GM19043 (cell line): Measurements from ENCODE around the gene UBAC2.
A peak's percentile ranks its signal among the peaks of the same experiment; 100 is the strongest.

Source experiments
- ATAC-seq: cut with Tn5 transposase; IDR thresholded peaks from one replicate; pipeline ENCODE4 v1.9.1; 2021; ENCODE audit warnings: low read depth; ENCODE audit not compliant: unreplicated experiment

Gene UBAC2, protein sequence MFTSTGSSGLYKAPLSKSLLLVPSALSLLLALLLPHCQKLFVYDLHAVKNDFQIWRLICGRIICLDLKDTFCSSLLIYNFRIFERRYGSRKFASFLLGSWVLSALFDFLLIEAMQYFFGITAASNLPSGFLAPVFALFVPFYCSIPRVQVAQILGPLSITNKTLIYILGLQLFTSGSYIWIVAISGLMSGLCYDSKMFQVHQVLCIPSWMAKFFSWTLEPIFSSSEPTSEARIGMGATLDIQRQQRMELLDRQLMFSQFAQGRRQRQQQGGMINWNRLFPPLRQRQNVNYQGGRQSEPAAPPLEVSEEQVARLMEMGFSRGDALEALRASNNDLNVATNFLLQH

DNA sequence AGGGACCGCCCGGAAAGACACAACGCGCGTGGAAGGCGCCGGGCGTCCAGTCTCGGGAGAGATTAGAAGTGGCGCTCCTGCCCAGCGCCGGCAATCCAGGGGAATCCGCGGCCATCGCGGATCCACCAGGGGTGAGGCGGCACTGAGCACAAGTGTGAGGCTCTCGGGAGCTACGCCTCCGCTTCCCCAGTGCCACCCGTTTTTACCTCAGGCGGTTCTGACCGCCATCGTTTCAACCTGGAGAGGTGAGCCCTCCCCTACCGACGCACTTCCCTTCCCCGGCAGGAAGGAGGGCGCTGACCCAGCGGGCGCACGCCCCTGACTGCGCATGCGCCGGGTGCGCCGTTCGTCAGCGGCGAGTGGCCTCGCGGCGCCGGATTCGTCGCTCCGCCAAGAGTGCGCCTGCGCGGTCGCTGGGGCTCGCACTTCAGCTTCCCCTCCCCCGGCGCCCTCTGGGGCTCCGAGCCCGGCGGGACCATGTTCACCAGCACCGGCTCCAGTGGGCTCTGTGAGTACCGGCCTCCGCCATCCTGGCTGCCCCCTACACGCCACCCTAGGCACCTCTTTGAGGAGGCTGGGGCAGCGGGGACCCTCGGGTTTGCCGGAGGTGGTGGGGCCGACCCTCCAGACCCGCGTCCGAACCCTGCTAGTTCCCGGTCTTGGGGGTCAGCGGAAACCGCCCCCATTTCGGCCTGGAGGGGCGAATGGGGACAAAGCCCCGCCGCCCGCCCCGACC is at the start of gene UBAC2:
UBAC2 (plus strand) TSS at position 423 of the 736 bp plus-strand sequence; CDS start at position 478, 55 bp downstream.
- ATAC-seq, result peak; percentile 58

DNA sequence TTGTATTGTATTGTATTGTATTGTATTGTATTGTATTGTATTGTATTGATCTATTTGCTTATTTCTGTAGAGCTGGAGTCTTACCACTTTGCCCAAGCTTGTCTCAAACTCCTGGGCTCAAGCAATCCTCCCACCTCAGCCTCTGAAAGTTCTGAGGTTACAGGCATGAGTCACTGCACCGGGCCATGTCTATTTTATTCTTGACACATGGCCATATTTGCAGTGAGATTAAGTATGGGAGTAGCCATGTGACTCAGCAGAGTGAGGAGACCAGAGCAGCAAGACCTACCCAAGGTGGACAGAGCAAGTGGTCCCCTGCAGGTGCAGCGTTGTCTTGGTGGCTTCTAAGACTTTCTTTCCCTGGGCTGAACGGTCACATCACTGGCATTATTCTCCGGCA is 49.1 kb upstream of the UBAC2 start:
- peak; percentile 82 for ATAC-seq

DNA sequence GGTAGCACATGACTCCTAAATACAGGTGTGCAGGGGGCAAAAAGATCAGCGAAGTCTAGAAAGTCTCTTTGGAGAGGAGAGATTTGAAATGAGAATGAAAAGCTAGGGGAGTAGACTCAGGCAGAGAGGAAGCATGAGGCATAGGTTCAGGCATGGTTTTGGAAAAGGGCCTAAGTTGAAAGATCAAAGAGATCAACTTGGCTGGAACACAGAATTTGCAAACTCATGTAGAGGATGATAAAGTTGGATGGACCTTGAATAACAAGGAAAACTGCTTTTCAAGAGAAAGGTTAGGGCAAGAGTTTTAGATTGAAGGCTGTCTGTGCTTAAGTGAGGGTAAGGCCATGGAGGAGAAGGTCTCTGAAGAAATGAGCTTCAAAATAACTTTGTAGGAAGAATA is 47.4 kb upstream of the UBAC2 start:
- ATAC-seq, result no peak

DNA sequence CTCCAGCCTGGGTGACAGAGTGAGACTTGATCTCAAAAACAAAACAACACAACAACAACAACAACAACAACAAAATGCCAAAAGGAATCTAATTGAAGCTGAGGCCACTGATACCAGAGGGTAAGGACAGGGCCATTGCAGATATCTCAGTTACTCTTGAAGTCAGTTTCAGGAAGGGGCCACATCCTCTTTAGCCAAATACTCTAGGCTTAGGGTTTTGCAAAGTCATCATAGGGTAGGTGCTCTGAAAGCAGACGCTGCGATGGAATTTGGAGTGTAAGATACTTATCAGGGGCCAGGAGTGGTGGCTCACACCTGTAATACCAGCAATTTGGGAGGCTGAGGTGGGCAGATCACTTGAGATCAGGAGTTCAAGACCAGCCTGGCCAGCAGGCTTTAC is 46.6 kb upstream of the UBAC2 start:
- ATAC-seq, result no peak

DNA sequence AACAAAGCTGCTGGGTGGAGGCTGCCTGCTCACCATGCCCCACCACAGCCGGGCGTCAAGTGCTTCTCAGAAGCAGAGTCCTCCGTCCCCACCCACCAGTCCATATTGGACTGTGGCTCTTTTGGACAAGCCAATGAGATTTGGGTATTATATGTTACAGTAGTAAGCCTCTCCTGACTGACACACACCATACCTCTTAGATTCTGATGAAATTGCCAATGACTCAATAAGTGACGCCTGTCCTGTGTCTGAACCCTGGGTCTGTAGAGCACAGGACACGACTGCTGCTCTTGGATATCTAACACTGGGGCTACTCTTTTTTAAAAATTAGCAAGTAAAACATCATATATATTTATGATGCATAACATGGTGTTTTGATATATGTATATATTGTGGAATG is 44.8 kb upstream of the UBAC2 start:
- ATAC-seq, result no peak

DNA sequence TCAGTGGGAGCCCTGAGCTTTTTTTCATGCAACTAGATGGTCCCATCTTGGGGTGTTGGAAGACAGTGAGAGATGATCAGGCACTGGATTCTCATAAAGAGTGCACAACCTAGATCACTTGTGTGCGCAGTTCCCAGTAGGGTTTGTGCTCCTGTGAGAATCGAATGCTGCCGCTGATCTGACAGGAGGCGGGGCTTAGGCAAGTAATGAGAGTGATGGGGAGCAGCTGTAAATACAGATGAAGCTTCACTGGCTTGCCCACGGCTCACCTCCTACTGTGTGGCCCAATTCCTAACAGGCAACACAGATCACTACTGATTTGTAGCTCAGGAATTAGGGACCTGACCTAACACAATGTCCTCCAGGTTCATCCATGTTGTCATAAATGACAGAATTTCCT is 43.6 kb upstream of the UBAC2 start:
- ATAC-seq, result no peak

DNA sequence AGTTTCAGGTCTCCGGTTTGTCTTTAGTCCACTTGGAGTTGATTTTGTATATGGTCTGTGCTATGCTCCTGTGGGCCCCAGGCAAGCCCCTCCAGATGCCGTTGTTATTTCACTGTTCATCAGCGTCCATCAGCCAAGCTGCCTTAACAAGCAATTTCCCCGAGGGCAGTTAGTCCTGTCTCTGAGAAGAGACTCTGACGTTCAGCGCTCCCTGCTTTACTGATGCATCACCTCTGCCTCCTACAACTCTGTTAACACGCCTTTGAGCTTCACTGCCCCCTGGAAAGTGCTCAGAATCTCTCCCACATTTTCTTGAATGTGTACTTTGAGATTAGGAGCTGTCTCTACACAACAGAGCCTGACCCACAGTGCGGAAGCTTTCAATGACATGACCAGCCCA is 41.8 kb upstream of the UBAC2 start:
- no peak for ATAC-seq

DNA sequence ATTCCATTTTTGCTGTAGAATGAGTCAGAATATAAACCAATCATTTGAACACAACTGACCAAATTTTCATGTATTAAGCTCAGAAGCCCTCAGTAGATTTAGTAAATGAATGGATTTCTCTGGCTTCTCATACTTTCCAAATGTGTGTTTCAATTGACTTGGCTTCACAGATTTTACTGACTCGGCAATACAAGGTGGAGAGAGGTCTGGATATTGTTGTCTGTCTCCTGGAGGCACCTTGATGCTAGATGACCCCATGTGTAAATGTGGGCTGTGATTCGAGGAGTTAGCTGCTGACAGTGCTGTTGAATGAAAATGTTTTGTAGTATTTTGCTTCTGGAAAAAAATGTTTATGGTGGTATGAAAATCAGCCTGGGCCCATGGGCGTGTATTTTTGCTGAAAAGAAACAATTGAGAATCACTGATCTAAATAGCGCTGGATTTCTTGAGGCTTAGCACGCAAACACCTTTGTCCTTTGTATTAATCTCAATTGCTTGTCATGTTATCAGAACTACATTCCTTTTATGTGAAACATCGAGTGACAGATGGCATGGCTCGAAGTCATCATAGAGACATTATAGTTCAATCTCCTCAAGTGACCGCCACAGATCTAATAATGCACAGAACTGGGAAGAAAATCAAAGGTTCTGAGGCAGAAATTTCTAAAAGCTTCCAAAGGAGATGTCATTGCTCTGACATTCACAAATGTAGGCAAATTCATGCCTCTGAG is 41.2 kb upstream of the UBAC2 start:
- ATAC-seq, result no peak

DNA sequence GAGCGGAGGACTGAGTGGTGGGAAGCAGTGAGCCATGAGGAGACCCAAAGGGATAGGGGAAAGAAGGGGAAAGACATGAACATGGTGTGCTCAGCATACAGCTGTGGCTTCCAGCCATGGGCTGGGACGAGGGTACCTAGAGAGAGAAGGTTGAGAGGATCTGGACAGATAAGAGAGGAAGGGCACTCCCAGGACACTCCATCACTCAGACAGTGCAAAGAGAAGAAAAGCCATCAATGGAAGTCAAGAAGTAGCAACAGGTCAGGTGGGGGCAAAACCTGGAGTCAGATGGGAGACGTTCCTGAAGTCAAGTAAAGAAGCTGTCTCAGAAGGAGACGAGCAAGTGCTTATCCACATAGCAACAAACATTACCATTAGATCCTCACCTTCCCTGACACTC is 40.2 kb upstream of the UBAC2 start:
- no peak for ATAC-seq

DNA sequence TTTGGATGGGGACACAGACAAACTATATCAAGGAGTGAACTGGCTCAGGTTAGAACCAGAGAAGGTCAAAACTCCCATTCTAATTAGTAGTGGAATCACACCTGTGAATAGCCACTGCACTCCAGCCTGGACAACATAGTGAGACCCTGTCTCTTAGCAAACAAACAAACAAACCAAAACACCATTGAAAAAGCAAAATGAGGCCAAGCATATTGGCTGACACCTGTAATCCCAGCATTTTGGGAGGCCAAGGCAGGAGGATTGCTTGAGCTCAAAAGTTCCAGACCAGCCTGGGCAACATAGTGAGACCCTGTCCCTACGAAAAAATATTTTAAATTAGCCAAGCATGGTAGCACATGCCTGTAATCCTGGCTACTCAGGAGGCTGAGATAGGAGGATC is 39.1 kb upstream of the UBAC2 start:
- ATAC-seq, result no peak

DNA sequence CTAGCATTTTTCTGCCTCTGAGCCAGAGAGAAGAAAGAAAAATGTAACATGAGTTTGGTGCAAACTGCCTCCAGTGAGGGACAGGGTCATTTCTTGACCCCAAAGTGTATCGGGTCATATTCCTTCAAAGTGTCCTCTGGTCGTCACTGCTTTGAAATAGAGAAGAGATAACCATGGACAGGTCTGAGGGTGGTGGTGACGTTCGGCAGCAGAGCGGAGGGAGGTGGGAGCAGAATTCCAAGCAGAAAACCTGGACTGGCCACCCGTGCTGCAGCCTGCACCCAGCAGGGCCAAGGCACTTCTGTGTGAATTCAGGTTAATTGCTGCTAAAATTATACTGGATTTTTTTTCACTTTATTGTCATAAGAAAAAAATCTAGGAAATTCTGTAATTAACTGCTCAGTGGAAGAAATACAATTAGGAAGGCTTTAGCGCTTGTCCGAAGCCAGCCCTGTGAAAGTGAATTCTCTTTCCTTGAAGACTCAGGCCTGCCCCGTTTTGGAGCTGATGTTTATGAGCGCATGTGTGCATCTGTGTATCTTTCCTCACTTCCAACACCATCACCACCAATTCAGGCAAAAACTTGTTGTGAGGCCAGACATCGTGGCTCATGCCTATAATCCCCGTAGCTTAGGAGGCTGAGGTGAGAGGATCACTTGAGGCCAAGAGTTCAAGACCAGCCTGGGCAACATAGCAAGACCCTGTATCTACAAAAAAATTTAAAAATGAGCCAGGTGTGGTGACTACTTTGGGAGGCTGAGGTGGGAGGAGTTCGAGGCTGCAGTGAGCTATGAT is 37.9 kb upstream of the UBAC2 start:
- ATAC-seq, result no peak

DNA sequence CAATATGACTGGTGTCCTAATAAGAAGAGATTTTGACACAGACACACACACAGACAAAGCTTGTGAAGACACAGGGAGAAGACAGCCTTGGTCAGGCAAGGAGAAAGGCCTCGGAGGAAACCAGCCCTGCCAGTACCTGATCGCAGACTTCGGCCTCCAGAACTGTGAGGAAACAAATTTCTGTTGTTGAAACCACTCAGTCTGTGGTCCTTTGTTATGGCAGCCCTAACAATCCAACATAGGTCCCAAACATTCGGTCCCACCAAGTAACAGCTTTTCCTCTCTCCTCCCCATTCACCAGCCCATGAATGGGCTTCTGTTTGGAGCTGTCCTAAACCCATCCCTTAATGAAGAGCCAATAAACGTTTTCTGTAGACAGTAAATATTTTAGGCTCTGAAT is 36.4 kb upstream of the UBAC2 start:
- no peak for ATAC-seq

DNA sequence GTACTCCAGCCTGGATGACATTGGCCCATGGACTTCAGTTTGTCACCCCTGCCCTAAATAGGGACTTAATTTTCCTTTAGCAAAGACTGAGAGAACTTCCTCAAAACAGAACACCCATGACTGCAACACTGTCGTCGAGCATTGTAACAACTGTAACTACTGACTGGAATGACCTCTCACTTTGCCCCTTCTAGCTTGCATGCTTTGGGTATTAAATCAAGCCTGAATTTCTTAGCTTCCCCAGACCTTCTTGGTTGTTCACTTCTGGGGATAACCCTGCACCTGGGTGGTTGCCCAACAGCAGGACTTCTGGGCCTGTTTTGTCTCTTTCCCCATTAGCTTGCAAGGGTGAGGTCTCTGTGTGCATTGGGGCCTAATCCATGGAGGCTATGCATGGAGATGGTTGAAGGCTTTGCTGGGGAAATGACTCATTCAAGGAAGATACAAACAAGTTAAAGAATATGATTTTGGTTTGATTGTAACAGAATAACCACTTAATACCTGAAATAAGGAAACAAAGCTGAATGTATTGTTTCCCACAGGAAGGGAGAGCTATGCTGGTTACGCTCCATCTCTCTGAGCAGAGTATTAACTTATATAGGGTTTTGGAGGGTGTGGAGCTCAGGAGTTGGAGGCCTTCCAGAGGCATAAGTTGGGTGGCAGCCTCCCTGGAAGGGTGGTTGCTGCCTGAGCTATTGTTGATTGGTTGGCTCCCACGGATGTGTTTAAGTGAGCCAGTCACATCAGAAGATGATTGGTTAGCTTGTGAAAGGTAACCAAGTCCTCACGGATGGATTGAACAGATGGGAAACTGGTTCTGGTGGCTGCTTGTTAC is 34.7 kb upstream of the UBAC2 start:
- ATAC-seq, result no peak

DNA sequence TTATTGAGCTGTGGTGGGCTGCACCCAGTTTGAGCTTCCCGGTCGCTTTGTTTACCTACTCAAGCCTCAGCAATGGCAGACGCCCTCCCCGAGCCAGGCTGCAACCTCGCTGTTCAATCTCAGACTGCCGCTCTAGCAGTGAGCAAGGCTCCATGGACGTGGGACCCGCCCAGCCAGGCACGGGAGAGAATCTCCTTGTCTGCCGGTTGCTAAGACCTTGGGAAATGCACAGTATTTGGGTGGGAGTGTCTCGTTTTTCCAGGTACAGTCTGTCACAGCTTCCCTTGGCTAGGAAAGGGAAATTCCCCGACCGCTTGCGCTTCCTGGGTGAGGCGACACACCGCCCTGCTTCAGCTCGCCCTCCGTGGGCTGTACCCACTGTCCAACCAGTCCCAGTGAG is 27.7 kb upstream of the UBAC2 start:
- ATAC-seq, result no peak

DNA sequence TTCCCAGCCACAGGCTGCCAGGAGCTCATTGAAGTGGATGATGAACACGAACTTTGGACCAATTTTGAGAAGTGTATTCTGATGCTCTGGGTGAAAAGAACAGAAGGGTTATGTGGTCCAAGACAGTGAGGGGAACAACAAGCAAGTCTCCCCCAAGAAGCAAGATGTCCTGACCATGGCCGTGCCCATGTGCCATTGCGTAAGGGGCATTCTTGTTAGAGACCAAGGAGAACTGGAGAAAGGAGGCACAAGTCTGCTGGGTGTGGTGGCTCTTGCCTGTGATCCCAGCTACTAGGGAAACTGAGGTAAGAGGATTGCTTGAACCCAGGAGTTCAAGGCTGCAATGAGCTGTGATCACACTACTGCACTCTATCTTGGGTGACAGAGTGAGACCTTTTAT is 27.0 kb upstream of the UBAC2 start:
- ATAC-seq, result no peak

DNA sequence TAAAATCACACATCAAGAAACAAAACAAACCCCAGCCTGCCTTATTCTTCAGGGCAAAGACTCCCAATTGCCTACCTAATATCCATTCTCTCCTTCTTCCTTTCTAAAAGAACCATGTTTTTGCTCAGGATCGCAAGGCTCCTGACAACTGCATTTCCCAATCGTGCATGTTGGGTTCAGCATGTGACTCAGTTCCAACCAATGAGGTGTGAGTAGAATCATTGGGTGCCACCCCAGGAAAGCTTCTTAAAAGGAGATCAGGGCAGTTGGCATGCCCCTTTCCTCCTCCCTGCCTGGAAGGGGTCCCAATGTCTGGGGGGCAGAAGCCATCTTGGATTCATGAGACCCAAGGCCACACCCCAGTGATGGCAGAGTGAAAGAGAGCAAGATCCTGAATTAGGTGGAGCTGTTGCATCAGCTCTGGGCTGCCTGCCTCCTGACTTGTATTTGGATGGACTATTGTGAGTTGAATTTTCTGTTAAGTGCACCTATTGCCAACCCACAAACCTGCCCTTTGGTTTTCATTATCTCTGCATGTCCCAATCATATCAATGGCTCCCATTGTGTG is 26.0 kb upstream of the UBAC2 start:
- ATAC-seq, result no peak

DNA sequence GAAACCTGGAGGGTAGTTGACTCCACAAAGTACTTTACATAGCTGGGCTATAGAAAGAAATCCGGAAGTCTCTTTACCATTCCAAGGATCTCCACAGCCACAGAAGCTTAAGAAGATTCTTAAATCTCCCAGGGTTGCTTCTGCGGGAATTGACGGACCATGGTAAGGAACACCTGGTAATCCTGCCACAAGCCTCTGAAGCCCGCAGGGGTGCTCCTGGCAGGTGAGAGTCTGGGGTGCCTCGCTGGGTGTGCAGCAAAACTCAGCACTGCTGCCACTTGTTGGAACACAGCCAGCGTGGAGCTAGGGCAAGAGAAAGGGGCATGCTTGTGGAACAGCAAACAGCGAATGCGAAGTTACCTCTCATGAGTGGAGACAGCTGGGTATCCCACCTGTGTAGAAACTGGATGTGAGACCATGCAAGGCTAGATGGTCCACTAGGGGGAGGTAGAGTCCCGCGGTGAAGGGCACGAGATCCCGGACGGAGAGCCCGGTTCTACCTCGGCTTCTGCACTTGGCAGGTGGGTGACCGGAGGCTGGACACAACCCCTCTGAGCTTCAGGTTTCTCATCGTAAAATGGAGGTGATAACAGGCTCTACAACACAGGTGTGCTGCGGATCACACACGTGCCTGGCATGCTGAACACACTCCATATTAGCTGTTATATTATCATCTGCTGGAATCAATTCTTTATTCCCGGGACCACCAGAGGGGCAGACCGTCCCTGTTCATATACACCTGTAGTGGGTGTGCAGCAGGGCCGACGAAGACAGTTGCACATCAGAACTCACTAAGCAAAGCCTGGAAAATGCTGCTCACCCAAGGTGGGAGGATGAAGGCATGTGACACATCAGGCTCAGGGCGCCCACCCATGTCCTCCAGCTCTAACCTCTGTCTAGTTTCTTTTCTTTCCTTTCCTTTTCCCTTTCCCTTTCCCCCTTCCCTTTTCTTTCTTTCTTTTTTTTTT is 24.1 kb upstream of the UBAC2 start:
- ATAC-seq, result no peak

DNA sequence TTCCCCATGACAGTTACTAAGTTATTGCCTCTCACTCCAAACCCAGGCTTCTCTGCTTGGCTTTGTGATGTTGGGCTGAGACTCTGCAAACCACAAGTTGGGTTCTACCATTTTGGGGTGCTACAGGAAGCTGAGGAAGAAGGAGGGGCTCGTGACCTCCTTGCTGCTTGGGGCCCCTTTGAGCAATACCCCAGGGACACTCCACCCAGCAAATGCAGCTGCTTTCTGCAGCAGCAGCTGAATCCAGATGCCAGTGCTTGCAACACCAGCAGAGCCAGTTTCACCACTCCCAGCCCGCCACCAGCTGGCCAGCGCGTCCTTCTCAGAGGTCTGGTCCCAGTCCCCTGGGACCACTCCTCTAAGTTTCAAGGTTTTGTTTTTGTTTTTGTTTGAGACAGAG is 22.0 kb upstream of the UBAC2 start:
- ATAC-seq, result no peak
